DND-41 (cell line): Measurements from ENCODE around the gene ST6GALNAC4.

Experiments
- ATAC-seq: fragments of 200-7000 bp; cut with Tn5 transposase; 3 replicates; pipeline ENCODE4 v1.9.1; 2021; ENCODE audit warnings: low read depth; ENCODE audit not compliant: insufficient read depth
- DNase-seq: peaks from one replicate; pipeline ENCODE4 v3.0.0-alpha.2; 2020
- H2AFZ ChIP-seq: 2 replicates; pipeline ENCODE4 v1.6.0; 2012; ENCODE audit warnings: low read depth, low read length
- H3K27ac ChIP-seq: 2 replicates; pipeline ENCODE4 v1.5.1; 2012; ENCODE audit warnings: low read length, inconsistent platforms
- H3K27me3 ChIP-seq: fragments of 200-600 bp; sonication (generic); 2 replicates; pipeline ENCODE4 v1.6.0; 2012; ENCODE audit warnings: low read length, mild to moderate bottlenecking, inconsistent platforms; ENCODE audit not compliant: insufficient read depth, poor library complexity
- H3K36me3 ChIP-seq: 2 replicates; pipeline ENCODE4 v1.5.1; 2012; ENCODE audit warnings: low read length, inconsistent platforms; ENCODE audit not compliant: insufficient read depth
- H3K4me1 ChIP-seq: 2 replicates; pipeline ENCODE4 v1.5.1; 2012; ENCODE audit warnings: mild to moderate bottlenecking, low read length; ENCODE audit not compliant: insufficient read depth
- H3K4me2 ChIP-seq: 2 replicates; pipeline ENCODE4 v1.6.0; 2012; ENCODE audit warnings: mild to moderate bottlenecking, moderate library complexity, low read length, inconsistent platforms; ENCODE audit not compliant: insufficient read depth
- H3K4me3 ChIP-seq, 2 experiments: fragments of 200-600 bp in 1 of 2; shearing (Covaris generic) in 1 of 2; 2 replicates each; pipeline ENCODE4 v1.5.1; 2012 to 2016; ENCODE audit warnings: inconsistent platforms in 2 of 2, low read length in 2 of 2, mild to moderate bottlenecking in 2 of 2, low read depth in 1 of 2, moderate library complexity in 1 of 2
- H3K79me2 ChIP-seq: 2 replicates; pipeline ENCODE4 v1.6.0; 2012; ENCODE audit warnings: low read length, inconsistent platforms; ENCODE audit not compliant: insufficient read depth
- H3K9ac ChIP-seq: 2 replicates; pipeline ENCODE4 v1.6.0; 2012; ENCODE audit warnings: low read depth, mild to moderate bottlenecking, inconsistent platforms, low read length, moderate library complexity
- H3K9me3 ChIP-seq: 2 replicates; pipeline ENCODE4 v1.5.1; 2012; ENCODE audit warnings: low read length, moderate library complexity, mild to moderate bottlenecking, inconsistent platforms; ENCODE audit not compliant: insufficient read depth, severe bottlenecking
- H4K20me1 ChIP-seq: 2 replicates; pipeline ENCODE4 v1.6.0; 2012; ENCODE audit warnings: low read length; ENCODE audit not compliant: insufficient read depth
- CTCF ChIP-seq: IDR thresholded peaks from 2 replicates; pipeline ENCODE4 v1.5.1; 2012; ENCODE audit warnings: borderline replicate concordance, low read length, moderate library complexity, mild to moderate bottlenecking; ENCODE audit not compliant: poor library complexity, severe bottlenecking; ENCODE audit errors: extremely low read depth
- EZH2 ChIP-seq: IDR thresholded peaks from 3 replicates; pipeline ENCODE4 v1.6.1; 2012; ENCODE audit warnings: borderline replicate concordance, low read depth, mild to moderate bottlenecking, moderate library complexity, low read length, inconsistent platforms; ENCODE audit not compliant: severe bottlenecking

The ST6GALNAC4 gene

GRCh38 chr9:127960410-127961154 is 43.7 kb upstream of the ST6GALNAC4 start:
- no peaks in the 10 kb centered on the region; the same call in 1 of the 2 replicates for H3K79me2 ChIP-seq
- no peak for TF ChIP-seq CTCF
- TF ChIP-seq EZH2, result no peak

GRCh38 chr9:127959841-127960409 is 43.1 kb upstream of the ST6GALNAC4 start:
- Histone ChIP-seq H4K20me1 (peaks cover 32% of the 10 kb centered on the region), H3K79me2 (no peaks in the 10 kb centered on the region; the same call in 1 of the 2 replicates), H3K36me3 (no peaks in the 10 kb centered on the region), H3K4me1 (no peaks in the 10 kb centered on the region), H3K4me3 (no peak overlapping the region), H3K27me3 (no peaks in the 10 kb centered on the region), H2AFZ (no peak overlapping the region), H3K9ac (no peak overlapping the region), H3K27ac (no peak overlapping the region), H3K4me2 (no peak overlapping the region), H3K9me3 (no peaks in the 10 kb centered on the region)
- ATAC-seq (no peak), DNase-seq (no peak)
- TF ChIP-seq CTCF (no peak), EZH2 (no peak)

More at GRCh38 chr9:127960410-127961154, 43.7 kb upstream of the ST6GALNAC4 start:
- Histone ChIP-seq H4K20me1 (peaks cover 35% of the 10 kb centered on the region), H3K9me3 (no peaks in the 10 kb centered on the region), H3K4me2 (no peak overlapping the region), H3K4me1 (no peaks in the 10 kb centered on the region), H3K36me3 (no peaks in the 10 kb centered on the region), H3K4me3 (no peak overlapping the region), H2AFZ (no peak overlapping the region), H3K27me3 (no peaks in the 10 kb centered on the region), H3K9ac (no peak overlapping the region), H3K27ac (no peak overlapping the region)
- no peak for DNase-seq
- no peak for ATAC-seq

GRCh38 chr9:127959398-127959797 is 42.6 kb upstream of the ST6GALNAC4 start:
- Histone ChIP-seq H3K79me2 (no peaks in the 10 kb centered on the region; the same call in 1 of the 2 replicates), H3K9ac (no peak overlapping the region), H3K4me2 (no peak overlapping the region), H3K9me3 (no peaks in the 10 kb centered on the region), H3K36me3 (no peaks in the 10 kb centered on the region), H2AFZ (no peak overlapping the region), H4K20me1 (peaks cover 32% of the 10 kb centered on the region), H3K4me3 (no peak overlapping the region), H3K27ac (no peak overlapping the region), H3K27me3 (no peaks in the 10 kb centered on the region), H3K4me1 (no peaks in the 10 kb centered on the region)
- no peak for TF ChIP-seq CTCF
- TF ChIP-seq EZH2, result no peak
- DNase-seq (no peak), ATAC-seq (no peak)
